ENCODE data around the gene CNTN1.

The CNTN1 gene

GRCh38 chr12:40829738-40830144, 137.5 kb downstream of the CNTN1 start:
- TF ChIP-seq GATA3 (IDR thresholded peaks at IDR 0.05; ENCODE audit: low read depth, low read length) (no peak), GATA2 (IDR thresholded peaks at IDR 0.05; ENCODE audit: low read depth, low read length) (no peak)

- TF ChIP-seq GATA2 (IDR thresholded peaks at IDR 0.05; ENCODE audit: low read depth, low read length) (no peak), GATA3 (IDR thresholded peaks at IDR 0.05; ENCODE audit: low read depth, low read length) (no peak)
These were observed 139.7 kb downstream of the CNTN1 start for GRCh38 chr12:40831916-40832315.

GRCh38 chr12:40832668-40833067, 140.4 kb downstream of the CNTN1 start:
- TF ChIP-seq GATA2 (IDR thresholded peaks at IDR 0.05; ENCODE audit: low read depth, low read length), result no peak
- no peak for TF ChIP-seq GATA3 (IDR thresholded peaks at IDR 0.05; ENCODE audit: low read depth, low read length)

GRCh38 chr12:40833818-40834217, 141.6 kb downstream of the CNTN1 start:
- TF ChIP-seq GATA2 (IDR thresholded peaks at IDR 0.05; ENCODE audit: low read depth, low read length) (no peak), GATA3 (IDR thresholded peaks at IDR 0.05; ENCODE audit: low read depth, low read length) (no peak)

GRCh38 chr12:40834321-40834720, 142.1 kb downstream of the CNTN1 start:
- TF ChIP-seq GATA2 (IDR thresholded peaks at IDR 0.05; ENCODE audit: low read depth, low read length) (no peak), GATA3 (IDR thresholded peaks at IDR 0.05; ENCODE audit: low read depth, low read length) (no peak)

GRCh38 chr12:40837891-40838429, 145.7 kb downstream of the CNTN1 start:
- no peak for TF ChIP-seq GATA3 (IDR thresholded peaks at IDR 0.05; ENCODE audit: low read depth, low read length)
- no peak for TF ChIP-seq GATA2 (IDR thresholded peaks at IDR 0.05; ENCODE audit: low read depth, low read length)

GRCh38 chr12:40843495-40843894, 151.3 kb downstream of the CNTN1 start:
- TF ChIP-seq GATA2 (IDR thresholded peaks at IDR 0.05; ENCODE audit: low read depth, low read length) (no peak), GATA3 (IDR thresholded peaks at IDR 0.05; ENCODE audit: low read depth, low read length) (peak; percentile 36; the same call in 1 of the 2 replicates)

- no peak for TF ChIP-seq GATA2 (IDR thresholded peaks at IDR 0.05; ENCODE audit: low read depth, low read length)
- TF ChIP-seq GATA3 (IDR thresholded peaks at IDR 0.05; ENCODE audit: low read depth, low read length), result no peak
These were observed 161.0 kb downstream of the CNTN1 start for GRCh38 chr12:40853221-40853620.

GRCh38 chr12:40854604-40855003, 162.4 kb downstream of the CNTN1 start:
- TF ChIP-seq GATA3 (IDR thresholded peaks at IDR 0.05; ENCODE audit: low read depth, low read length) (no peak), GATA2 (IDR thresholded peaks at IDR 0.05; ENCODE audit: low read depth, low read length) (no peak)

GRCh38 chr12:40864891-40865290, 172.7 kb downstream of the CNTN1 start:
- TF ChIP-seq GATA3 (IDR thresholded peaks at IDR 0.05; ENCODE audit: low read depth, low read length), result no peak

GRCh38 chr12:40870981-40871380, 178.7 kb downstream of the CNTN1 start:
- TF ChIP-seq GATA2 (IDR thresholded peaks at IDR 0.05; ENCODE audit: low read depth, low read length), result no peak
- TF ChIP-seq GATA3 (IDR thresholded peaks at IDR 0.05; ENCODE audit: low read depth, low read length), result no peak

GRCh38 chr12:40874868-40875267, 182.6 kb downstream of the CNTN1 start:
- TF ChIP-seq GATA3 (IDR thresholded peaks at IDR 0.05; ENCODE audit: low read depth, low read length) (no peak), GATA2 (IDR thresholded peaks at IDR 0.05; ENCODE audit: low read depth, low read length) (no peak)

GRCh38 chr12:40889329-40889728, 197.1 kb downstream of the CNTN1 start:
- TF ChIP-seq GATA3 (IDR thresholded peaks at IDR 0.05; ENCODE audit: low read depth, low read length) (no peak), GATA2 (IDR thresholded peaks at IDR 0.05; ENCODE audit: low read depth, low read length) (no peak)

- no peak for TF ChIP-seq GATA3 (IDR thresholded peaks at IDR 0.05; ENCODE audit: low read depth, low read length)
- no peak for TF ChIP-seq GATA2 (IDR thresholded peaks at IDR 0.05; ENCODE audit: low read depth, low read length)
These were observed 200.3 kb downstream of the CNTN1 start for GRCh38 chr12:40892528-40892927.

- TF ChIP-seq GATA3 (IDR thresholded peaks at IDR 0.05; ENCODE audit: low read depth, low read length), result no peak
These were observed 206.3 kb downstream of the CNTN1 start for GRCh38 chr12:40898505-40898904.

GRCh38 chr12:40903040-40903439, 210.8 kb downstream of the CNTN1 start:
- TF ChIP-seq GATA3 (IDR thresholded peaks at IDR 0.05; ENCODE audit: low read depth, low read length) (no peak), GATA2 (IDR thresholded peaks at IDR 0.05; ENCODE audit: low read depth, low read length) (no peak)

Measured in SH-SY5Y (cell line).